Measurements from ENCODE around the gene DTNA.
"Not testable (repeated sequence)": the region's sequence is repeated elsewhere in the genome, so short reads cannot be mapped to it uniquely, and the experiment has no call there.

DTNA gene

DNA sequence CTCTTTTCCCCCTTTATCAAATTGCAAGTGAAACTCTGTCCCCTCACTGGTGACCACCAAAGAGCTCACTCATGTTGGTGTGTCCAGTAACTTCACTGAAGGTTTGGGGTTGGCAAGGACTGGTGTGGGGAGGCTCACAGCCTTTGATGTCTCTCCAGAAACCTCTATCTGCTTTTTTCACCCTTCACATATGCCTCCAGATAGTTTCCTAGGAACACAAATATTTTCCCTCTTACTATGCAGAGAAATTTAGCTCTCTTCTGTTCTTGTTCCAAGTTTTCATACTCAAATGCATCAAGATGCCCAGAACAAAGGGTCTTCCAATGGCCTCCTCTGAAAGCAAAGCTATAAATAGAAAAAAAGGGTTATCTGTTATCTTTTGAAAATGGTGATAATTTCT, 20.7 kb downstream of the DTNA start:
- no peak for DNase-seq
- Histone ChIP-seq H4K20me1 (ENCODE audit: insufficient read depth, low read length) (no peaks in the 10 kb centered on the region), H3K4me2 (ENCODE audit: insufficient read depth, low read length) (no peak overlapping the region), H3K79me2 (ENCODE audit: insufficient read depth, low read length) (no peaks in the 10 kb centered on the region), H3K36me3 (ENCODE audit: insufficient read depth, low read length) (no peaks in the 10 kb centered on the region), H3K9ac (ENCODE audit: low read depth, low read length) (no peak overlapping the region), H3K4me1 (ENCODE audit: insufficient read depth, low read length) (no peaks in the 10 kb centered on the region), H3K4me3 (ENCODE audit: low read depth in 1 of 2, low read length in 2 of 2) (no peak overlapping the region), H2AFZ (ENCODE audit: low read depth, low read length) (no peak overlapping the region), H3K9me3 (ENCODE audit: insufficient read depth, low read length, severe bottlenecking) (no peaks in the 10 kb centered on the region), H3K27ac (ENCODE audit: low read length) (no peak overlapping the region), H3K27me3 (ENCODE audit: insufficient read depth, low read length, poor library complexity) (no peaks in the 10 kb centered on the region)
- no peak for TF ChIP-seq EZH2 (IDR thresholded peaks at IDR 0.05; ENCODE audit: borderline replicate concordance, low read depth, low read length, severe bottlenecking)
- ATAC-seq (ENCODE audit: insufficient read depth, low read depth), result no peak

- Histone ChIP-seq H3K27me3 (ENCODE audit: insufficient read depth, low read length, poor library complexity) (no peaks in the 10 kb centered on the region), H3K4me3 (ENCODE audit: low read depth in 1 of 2, low read length in 2 of 2) (no peak overlapping the region), H3K27ac (ENCODE audit: low read length) (no peak overlapping the region), H4K20me1 (ENCODE audit: insufficient read depth, low read length) (no peaks in the 10 kb centered on the region), H3K4me1 (ENCODE audit: insufficient read depth, low read length) (no peaks in the 10 kb centered on the region), H2AFZ (ENCODE audit: low read depth, low read length) (no peak overlapping the region), H3K4me2 (ENCODE audit: insufficient read depth, low read length) (no peak overlapping the region), H3K9ac (ENCODE audit: low read depth, low read length) (no peak overlapping the region), H3K36me3 (ENCODE audit: insufficient read depth, low read length) (no peaks in the 10 kb centered on the region), H3K9me3 (ENCODE audit: insufficient read depth, low read length, severe bottlenecking) (no peaks in the 10 kb centered on the region), H3K79me2 (ENCODE audit: insufficient read depth, low read length) (no peaks in the 10 kb centered on the region)
- TF ChIP-seq, protein P1, sequence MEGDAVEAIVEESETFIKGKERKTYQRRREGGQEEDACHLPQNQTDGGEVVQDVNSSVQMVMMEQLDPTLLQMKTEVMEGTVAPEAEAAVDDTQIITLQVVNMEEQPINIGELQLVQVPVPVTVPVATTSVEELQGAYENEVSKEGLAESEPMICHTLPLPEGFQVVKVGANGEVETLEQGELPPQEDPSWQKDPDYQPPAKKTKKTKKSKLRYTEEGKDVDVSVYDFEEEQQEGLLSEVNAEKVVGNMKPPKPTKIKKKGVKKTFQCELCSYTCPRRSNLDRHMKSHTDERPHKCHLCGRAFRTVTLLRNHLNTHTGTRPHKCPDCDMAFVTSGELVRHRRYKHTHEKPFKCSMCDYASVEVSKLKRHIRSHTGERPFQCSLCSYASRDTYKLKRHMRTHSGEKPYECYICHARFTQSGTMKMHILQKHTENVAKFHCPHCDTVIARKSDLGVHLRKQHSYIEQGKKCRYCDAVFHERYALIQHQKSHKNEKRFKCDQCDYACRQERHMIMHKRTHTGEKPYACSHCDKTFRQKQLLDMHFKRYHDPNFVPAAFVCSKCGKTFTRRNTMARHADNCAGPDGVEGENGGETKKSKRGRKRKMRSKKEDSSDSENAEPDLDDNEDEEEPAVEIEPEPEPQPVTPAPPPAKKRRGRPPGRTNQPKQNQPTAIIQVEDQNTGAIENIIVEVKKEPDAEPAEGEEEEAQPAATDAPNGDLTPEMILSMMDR (IDR thresholded peaks at IDR 0.05; ENCODE audit: borderline replicate concordance, extremely low read depth, low read length, poor library complexity, severe bottlenecking), result no peak
- no peak for TF ChIP-seq EZH2 (IDR thresholded peaks at IDR 0.05; ENCODE audit: borderline replicate concordance, low read depth, low read length, severe bottlenecking)
- no peak for DNase-seq
- ATAC-seq (ENCODE audit: insufficient read depth, low read depth), result no peak
Observed at GRCh38 chr18:34734056-34734455, 24.0 kb downstream of the DTNA start.

DNA sequence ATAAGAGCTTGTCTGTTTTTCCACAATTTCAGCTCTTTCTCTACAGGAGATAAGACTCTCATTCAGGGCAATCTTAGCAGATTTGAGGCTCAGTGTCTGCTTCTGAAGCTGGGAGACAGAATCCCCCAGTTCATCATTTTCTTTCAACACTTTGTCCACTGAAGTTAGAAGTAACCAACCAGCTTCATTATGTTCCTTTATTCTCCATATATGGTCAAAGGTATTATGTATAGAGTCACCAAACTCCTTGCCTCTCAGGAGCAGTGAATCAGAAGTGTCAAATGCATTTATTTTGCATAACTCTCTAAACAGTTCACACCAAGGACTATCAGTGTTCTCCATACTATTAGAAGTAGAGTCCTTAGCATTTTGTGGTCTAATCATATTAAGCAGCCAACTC, 24.4 kb downstream of the DTNA start:
- not testable (repeated sequence) for H3K9me3 ChIP-seq (ENCODE audit: insufficient read depth, low read length, severe bottlenecking); H3K27ac ChIP-seq (ENCODE audit: low read length); H3K4me3 ChIP-seq (ENCODE audit: low read depth in 1 of 2, low read length in 2 of 2); H3K9ac ChIP-seq (ENCODE audit: low read depth, low read length); H4K20me1 ChIP-seq (ENCODE audit: insufficient read depth, low read length); H3K4me2 ChIP-seq (ENCODE audit: insufficient read depth, low read length); H3K4me1 ChIP-seq (ENCODE audit: insufficient read depth, low read length); ATAC-seq (ENCODE audit: insufficient read depth, low read depth); H3K36me3 ChIP-seq (ENCODE audit: insufficient read depth, low read length); H2AFZ ChIP-seq (ENCODE audit: low read depth, low read length); H3K27me3 ChIP-seq (ENCODE audit: insufficient read depth, low read length, poor library complexity); DNase-seq; H3K79me2 ChIP-seq (ENCODE audit: insufficient read depth, low read length)

GRCh38 chr18:34738175-34738894, 28.2 kb downstream of the DTNA start:
- Histone ChIP-seq H3K27ac (ENCODE audit: low read length) (no peak overlapping the region), H3K4me3 (ENCODE audit: low read depth in 1 of 2, low read length in 2 of 2) (no peak overlapping the region), H3K36me3 (ENCODE audit: insufficient read depth, low read length) (no peaks in the 10 kb centered on the region), H3K79me2 (ENCODE audit: insufficient read depth, low read length) (no peaks in the 10 kb centered on the region), H3K4me1 (ENCODE audit: insufficient read depth, low read length) (no peaks in the 10 kb centered on the region), H4K20me1 (ENCODE audit: insufficient read depth, low read length) (no peaks in the 10 kb centered on the region), H3K4me2 (ENCODE audit: insufficient read depth, low read length) (no peak overlapping the region), H2AFZ (ENCODE audit: low read depth, low read length) (no peak overlapping the region), H3K9ac (ENCODE audit: low read depth, low read length) (no peak overlapping the region), H3K27me3 (ENCODE audit: insufficient read depth, low read length, poor library complexity) (no peaks in the 10 kb centered on the region), H3K9me3 (ENCODE audit: insufficient read depth, low read length, severe bottlenecking) (no peaks in the 10 kb centered on the region)
- DNase-seq, result no peak
- TF ChIP-seq, protein P1 (IDR thresholded peaks at IDR 0.05; ENCODE audit: borderline replicate concordance, extremely low read depth, low read length, poor library complexity, severe bottlenecking), result no peak
- TF ChIP-seq EZH2 (IDR thresholded peaks at IDR 0.05; ENCODE audit: borderline replicate concordance, low read depth, low read length, severe bottlenecking), result no peak
- ATAC-seq (ENCODE audit: insufficient read depth, low read depth), result no peak

All from DND-41 (cell line).